CD4-positive, alpha-beta memory T cell (primary cell): Measurements from ENCODE around the gene TBXAS1. TPM values are rescaled to one million over a fixed set of nuclear protein-coding genes. Genes with fewer than 3 reads are reported as not detected.
A peak's percentile ranks its signal among the peaks of the same experiment; 100 is the strongest.
"Not testable (repeated sequence)": the region's sequence is repeated elsewhere in the genome, so short reads cannot be mapped to it uniquely, and the experiment has no call there.

ENCODE experiments used
- CTCF ChIA-PET: fragments of 350-600 bp; sonication (Branson Sonifier 250); formaldehyde crosslinking; loops from one replicate; lab custom pipeline; 2021; ENCODE audit warnings: inconsistent platforms; ENCODE audit not compliant: partially characterized antibody; lab: Charles Lee
- POLR2A ChIA-PET: fragments of 350-600 bp; sonication (Branson Sonifier 250); formaldehyde crosslinking; loops from one replicate; lab custom pipeline; 2021; ENCODE audit not compliant: partially characterized antibody; lab: Charles Lee
- DNase-seq, 5 donors: peaks; one replicate each; pipeline versions ENCODE4 v3.0.0 to v3.0.0-alpha.2; 2020 to 2022; ENCODE audit warnings: mixed read lengths in 1 of 5
- H3K27ac ChIP-seq: one replicate; pipeline ENCODE4 v1.7.0; 2013; ENCODE audit warnings: low read depth, low read length
- H3K27me3 ChIP-seq: 2 replicates; pipeline ENCODE4 v1.7.0; 2013; ENCODE audit warnings: mild to moderate bottlenecking, low read length, moderate library complexity; ENCODE audit not compliant: insufficient read depth
- H3K36me3 ChIP-seq: 2 replicates; pipeline ENCODE4 v1.7.0; 2013; ENCODE audit warnings: mild to moderate bottlenecking, low read length, moderate library complexity; ENCODE audit not compliant: insufficient read depth
- H3K4me1 ChIP-seq: 2 replicates; pipeline ENCODE4 v1.7.0; 2013; ENCODE audit warnings: mild to moderate bottlenecking, low read length, moderate library complexity; ENCODE audit not compliant: insufficient read depth
- H3K4me3 ChIP-seq, 2 donors: one replicate each; pipeline ENCODE4 v1.7.0; 2013; ENCODE audit warnings: low read length in 2 of 2, mild to moderate bottlenecking in 1 of 2
- H3K9me3 ChIP-seq, 2 donors: one replicate each; pipeline ENCODE4 v1.7.0; 2013; ENCODE audit warnings: low read length in 2 of 2, control low read depth in 1 of 2; ENCODE audit not compliant: control insufficient read depth in 1 of 2
- H3K27ac Mint-ChIP-seq, 7 donors: one replicate each; pipeline ENCODE4 v1.8.0; 2020 to 2021; ENCODE audit warnings: mixed read lengths in 7 of 7, mild to moderate bottlenecking in 6 of 7, inconsistent platforms in 3 of 7, moderate library complexity in 3 of 7
- H3K27me3 Mint-ChIP-seq, 2 donors: one replicate each; pipeline ENCODE4 v1.8.0; 2020 to 2021; ENCODE audit warnings: mixed read lengths in 2 of 2
- H3K36me3 Mint-ChIP-seq, 2 donors: one replicate each; pipeline ENCODE4 v1.8.0; 2020 to 2021; ENCODE audit warnings: mixed read lengths in 2 of 2, inconsistent platforms in 1 of 2, mild to moderate bottlenecking in 1 of 2
- H3K4me1 Mint-ChIP-seq, 4 donors: one replicate each; pipeline ENCODE4 v1.8.0; 2020 to 2021; ENCODE audit warnings: mixed read lengths in 4 of 4, mild to moderate bottlenecking in 1 of 4
- H3K4me3 Mint-ChIP-seq, 8 donors: one replicate each; pipeline ENCODE4 v1.8.0; 2020 to 2021; ENCODE audit warnings: mixed read lengths in 8 of 8, mild to moderate bottlenecking in 7 of 8, moderate library complexity in 6 of 8, inconsistent platforms in 3 of 8
- H3K9me3 Mint-ChIP-seq, 8 donors: one replicate each; pipeline ENCODE4 v1.8.0; 2020 to 2021; ENCODE audit warnings: mixed read lengths in 8 of 8, mild to moderate bottlenecking in 5 of 8, inconsistent platforms in 3 of 8, moderate library complexity in 1 of 8
- intact Hi-C: fragments of 100-400 bp; cut with micrococcal nuclease; formaldehyde crosslinking; loops from one replicate; pipeline ENCODE4 v1.15.1; 2023
- polyA plus RNA-seq, 2 donors: library from polyadenylated mRNA; unstranded; fragments of 300-500 nt; fragmentation: Illumina TruSeq; gene quantifications; one replicate each; pipeline ENCODE4 v1.2.3, GENCODE V29; 2021
- total RNA-seq, 2 experiments: library from RNA; stranded (reverse); gene quantifications; one replicate each; pipeline ENCODE4 v1.2.3, GENCODE V29; 2021

Gene TBXAS1
- total and polyA plus RNA-seq, 4 experiments from 2014 or later = 16.6 to 20.1 (median 18.9) TPM

DNA sequence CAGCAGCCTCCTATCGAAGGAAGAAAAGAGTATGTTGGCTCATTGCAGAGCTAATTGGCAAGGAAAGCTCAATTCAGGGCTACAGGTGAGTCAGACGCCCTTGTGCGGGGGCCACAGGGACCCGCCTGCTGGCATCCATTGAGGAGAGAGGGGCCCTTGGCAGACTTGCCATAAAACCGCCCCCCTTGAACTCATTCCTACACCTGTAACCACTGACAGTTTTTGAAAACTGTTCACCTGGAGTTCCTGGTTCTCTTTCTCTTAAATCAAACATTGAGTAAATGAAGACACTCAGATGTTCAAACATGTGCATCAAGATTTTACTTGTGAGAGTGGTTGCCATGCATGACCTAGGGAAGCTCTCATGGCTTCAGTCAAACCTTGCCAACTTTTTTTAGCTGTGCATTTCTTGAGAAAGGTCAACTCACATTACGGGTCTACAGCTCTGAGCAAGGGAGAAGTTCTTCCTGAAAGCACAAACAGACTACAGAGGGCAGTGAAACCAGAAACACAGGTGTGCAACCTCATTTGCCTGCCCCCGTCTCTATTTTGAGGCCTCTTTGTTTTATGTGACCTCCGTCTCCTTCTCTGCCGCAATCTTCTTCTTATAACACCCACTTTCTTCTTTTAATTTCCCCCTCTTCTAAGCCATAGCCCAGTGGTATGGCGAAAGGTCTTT is 87.8 kb downstream of the TBXAS1 start:
- DNase-seq = no peak
- no peaks in the 10 kb centered on the region for H3K9me3 ChIP-seq
- Mint-ChIP-seq H3K27me3 (peaks cover 0 to 1% of the 10 kb centered on the region in 2 donors), H3K4me1 (peaks cover 9 to 23% (median 14%) of the 10 kb centered on the region in 4 donors), H3K9me3 (no peaks in the 10 kb centered on the region), H3K27ac (peak overlapping the region in 3 of 7 donors; percentile 4 to 43 (median 40)), H3K36me3 (peaks cover 19 to 20% of the 10 kb centered on the region in 2 donors), H3K4me3 (no peak overlapping the region)
- intact Hi-C loops = loop anchor here (5.0 kb wide), 1 partner anchor 140 kb away; the partner anchor contains the start of gene HIPK2
- H3K27me3 ChIP-seq = no peaks in the 10 kb centered on the region
- ChIA-PET CTCF (interaction anchor here (1.2 to 1.5 kb wide), 2 partner anchors 12 to 271 kb away, joined by 4 to 9 read pairs; no protein-coding TSS in a partner anchor), POLR2A (interaction anchor here (1.2 to 1.3 kb wide), 2 partner anchors 86 to 150 kb away, joined by 3 to 4 read pairs; no protein-coding TSS in a partner anchor)
- no peaks in the 10 kb centered on the region for H3K36me3 ChIP-seq
- no peak overlapping the region for H3K27ac ChIP-seq
- H3K4me1 ChIP-seq = peaks cover 29% of the 10 kb centered on the region
- no peak overlapping the region for H3K4me3 ChIP-seq

DNA sequence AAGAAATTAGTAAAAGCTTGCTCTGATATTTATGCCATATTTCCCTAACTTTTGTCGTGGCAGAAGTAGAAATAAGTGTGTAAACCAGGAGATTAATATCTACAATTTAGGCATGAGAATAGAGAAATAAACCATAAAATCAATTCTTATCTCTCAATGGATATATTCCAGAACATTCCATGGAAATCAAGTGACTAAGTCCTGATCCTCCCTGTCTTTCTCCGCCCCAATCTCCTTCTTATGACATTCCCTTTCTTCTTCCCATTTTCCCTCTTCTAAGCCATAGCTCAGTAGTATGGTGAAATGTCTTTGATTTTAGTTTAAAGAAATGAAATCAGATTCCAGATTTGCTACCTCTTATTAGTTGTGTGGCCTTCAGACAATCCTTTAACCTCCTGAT is 88.8 kb downstream of the TBXAS1 start:
- POLR2A ChIA-PET = interaction anchor here (1.1 to 1.3 kb wide), 2 partner anchors 103 to 151 kb away, joined by 3 read pairs; no protein-coding TSS in a partner anchor
- intact Hi-C loops = loop anchor here (5.0 kb wide), 1 partner anchor 141 kb away; the partner anchor contains the start of gene HIPK2
- H3K27ac ChIP-seq = no peak overlapping the region

DNA sequence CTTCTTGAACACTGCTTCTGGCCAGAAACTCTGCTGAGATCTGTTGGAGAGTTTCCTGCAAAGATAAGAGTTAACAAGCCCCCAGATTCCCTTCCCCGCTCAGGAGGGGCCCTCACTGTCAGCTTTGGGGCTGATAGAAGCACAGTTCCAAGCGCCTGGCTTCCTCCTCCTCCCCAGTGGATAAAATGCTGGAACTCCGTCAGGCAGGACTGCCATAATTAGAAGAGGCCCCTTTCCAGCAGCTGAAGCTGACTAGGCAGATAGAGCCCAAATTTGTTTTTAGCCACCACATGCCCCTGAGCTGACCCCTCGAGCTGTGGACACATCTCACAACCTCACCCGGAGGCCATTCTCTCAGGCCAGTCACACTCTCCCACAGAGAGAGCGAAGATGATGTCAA is 89.4 kb downstream of the TBXAS1 start:
- no peaks in the 10 kb centered on the region for H3K27me3 ChIP-seq
- CTCF ChIA-PET = no interaction called here
- intact Hi-C loops = loop anchor here (5.0 kb wide), 1 partner anchor 141 kb away; the partner anchor contains the start of gene HIPK2

More for the DNA sequence above, 88.8 kb downstream of the TBXAS1 start:
- Mint-ChIP-seq H3K4me1 (peaks cover 9 to 23% (median 14%) of the 10 kb centered on the region in 4 donors), H3K27me3 (peaks cover 0 to 1% of the 10 kb centered on the region in 2 donors), H3K4me3 (no peak overlapping the region), H3K9me3 (no peaks in the 10 kb centered on the region), H3K36me3 (peaks cover 20% of the 10 kb centered on the region in 2 donors), H3K27ac (no peak overlapping the region)
- H3K9me3 ChIP-seq = no peaks in the 10 kb centered on the region
- no peak for DNase-seq
- no peaks in the 10 kb centered on the region for H3K27me3 ChIP-seq
- CTCF ChIA-PET = interaction anchor here (1.2 kb wide), 1 partner anchor 11 kb away, joined by 4 read pairs; no protein-coding TSS in a partner anchor
- no peak overlapping the region for H3K4me3 ChIP-seq
- peaks cover 29% of the 10 kb centered on the region for H3K4me1 ChIP-seq
- H3K36me3 ChIP-seq = no peaks in the 10 kb centered on the region

DNA sequence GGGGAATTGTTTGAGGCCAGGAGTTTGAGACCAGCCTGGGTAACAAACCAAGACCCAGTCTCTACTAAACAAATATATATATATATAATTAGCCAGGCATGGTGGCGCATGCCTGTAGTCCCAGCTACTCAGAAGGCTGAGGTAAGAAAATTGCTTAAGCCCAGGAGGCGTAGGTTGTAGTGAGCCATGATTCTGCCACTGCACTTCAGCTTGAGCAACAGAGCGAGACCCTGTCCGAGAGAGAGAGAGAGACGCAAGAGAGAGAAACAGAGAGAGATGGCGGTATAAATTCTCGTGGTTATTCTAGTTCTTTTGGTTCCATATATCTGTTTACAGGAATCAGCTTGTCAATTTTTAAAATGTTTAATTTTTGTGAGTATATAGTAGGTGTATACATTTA is 94.0 kb downstream of the TBXAS1 start:
- intact Hi-C loops = no loop called here
- no peaks in the 10 kb centered on the region for H3K4me1 ChIP-seq
- Mint-ChIP-seq H3K4me1 (no peaks in the 10 kb centered on the region), H3K27ac (no peak overlapping the region), H3K4me3 (no peak overlapping the region), H3K36me3 (peaks cover 2 to 7% of the 10 kb centered on the region in 2 donors), H3K27me3 (no peaks in the 10 kb centered on the region), H3K9me3 (no peaks in the 10 kb centered on the region)
- POLR2A ChIA-PET = no interaction called here
- H3K4me3 ChIP-seq = no peak overlapping the region
- no peaks in the 10 kb centered on the region for H3K36me3 ChIP-seq
- no peaks in the 10 kb centered on the region for H3K27me3 ChIP-seq
- CTCF ChIA-PET = no interaction called here
- no peaks in the 10 kb centered on the region for H3K9me3 ChIP-seq
- DNase-seq = no peak
- H3K27ac ChIP-seq = no peak overlapping the region

More for the DNA sequence above, 89.4 kb downstream of the TBXAS1 start:
- no peak overlapping the region for H3K27ac Mint-ChIP-seq
- DNase-seq = no peak
- no peak overlapping the region for H3K4me3 Mint-ChIP-seq
- Histone ChIP-seq H3K36me3 (no peaks in the 10 kb centered on the region), H3K4me1 (peaks cover 29% of the 10 kb centered on the region), H3K27ac (no peak overlapping the region), H3K4me3 (no peak overlapping the region), H3K9me3 (no peaks in the 10 kb centered on the region)
- peaks cover 9 to 23% (median 14%) of the 10 kb centered on the region in 4 donors for H3K4me1 Mint-ChIP-seq
- H3K36me3 Mint-ChIP-seq = peaks cover 14% of the 10 kb centered on the region in 2 donors
- POLR2A ChIA-PET = interaction anchor here (1.1 kb wide), 1 partner anchor 104 kb away, joined by 3 read pairs; no protein-coding TSS in a partner anchor
- H3K27me3 Mint-ChIP-seq = peaks cover 0 to 1% of the 10 kb centered on the region in 2 donors
- H3K9me3 Mint-ChIP-seq = no peaks in the 10 kb centered on the region

DNA sequence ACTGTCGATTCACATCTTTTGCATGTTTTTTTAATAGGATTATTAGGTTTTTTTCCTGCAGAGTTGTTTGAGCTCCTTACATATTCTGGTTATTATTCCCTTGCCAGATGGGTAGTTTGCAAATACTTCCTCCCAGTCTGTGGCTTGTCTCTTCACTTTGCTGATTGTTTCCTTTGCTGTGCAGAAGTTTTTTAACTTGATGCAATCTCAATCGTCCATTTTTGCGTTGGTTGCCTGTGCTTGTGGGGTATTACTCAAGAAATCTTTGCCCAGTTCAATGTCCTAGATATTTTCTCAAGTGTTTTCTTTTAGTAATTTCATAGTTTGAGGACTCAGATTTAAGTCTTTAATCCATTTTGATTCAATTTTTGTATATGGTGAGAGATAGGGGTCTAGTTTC is 95.4 kb downstream of the TBXAS1 start:
- Histone ChIP-seq H3K4me3 (no peak overlapping the region), H3K36me3 (no peaks in the 10 kb centered on the region)
- intact Hi-C loops = no loop called here

DNA sequence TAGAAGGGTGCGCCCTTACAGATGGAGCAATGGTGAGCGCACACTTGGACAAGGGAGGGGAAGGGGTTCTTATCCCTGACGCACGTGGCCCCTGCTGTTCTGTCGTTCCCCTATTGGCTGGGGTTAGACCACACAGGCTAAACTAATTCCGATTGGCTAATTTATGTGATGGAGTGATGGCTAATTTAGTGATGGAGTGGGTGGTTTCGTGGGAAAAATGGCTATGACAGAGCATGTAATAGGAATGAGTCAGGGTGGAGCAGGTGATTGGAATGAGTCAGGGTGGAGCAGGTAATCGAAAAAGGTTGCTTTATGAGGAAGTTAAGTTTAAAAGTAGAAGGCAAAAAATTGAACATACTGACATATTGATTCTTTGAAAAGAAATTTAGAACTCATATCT is 100.2 kb downstream of the TBXAS1 start:
- CTCF ChIA-PET = interaction anchor here (1.6 kb wide), 1 partner anchor 12 kb away, joined by 4 read pairs; no protein-coding TSS in a partner anchor
- intact Hi-C loops = not testable (repeated sequence)

More for the DNA sequence above, 95.4 kb downstream of the TBXAS1 start:
- ChIA-PET POLR2A (no interaction called here), CTCF (no interaction called here)
- no peak overlapping the region for H3K4me3 Mint-ChIP-seq
- Histone ChIP-seq H3K9me3 (no peaks in the 10 kb centered on the region), H3K4me1 (no peaks in the 10 kb centered on the region), H3K27ac (no peak overlapping the region), H3K27me3 (no peaks in the 10 kb centered on the region)
- peaks cover 2 to 10% of the 10 kb centered on the region in 2 donors for H3K36me3 Mint-ChIP-seq
- peaks cover under 1 to 3% of the 10 kb centered on the region in 2 donors for H3K27me3 Mint-ChIP-seq
- H3K4me1 Mint-ChIP-seq = no peaks in the 10 kb centered on the region
- H3K27ac Mint-ChIP-seq = no peak overlapping the region
- DNase-seq = no peak
- H3K9me3 Mint-ChIP-seq = no peaks in the 10 kb centered on the region

DNA sequence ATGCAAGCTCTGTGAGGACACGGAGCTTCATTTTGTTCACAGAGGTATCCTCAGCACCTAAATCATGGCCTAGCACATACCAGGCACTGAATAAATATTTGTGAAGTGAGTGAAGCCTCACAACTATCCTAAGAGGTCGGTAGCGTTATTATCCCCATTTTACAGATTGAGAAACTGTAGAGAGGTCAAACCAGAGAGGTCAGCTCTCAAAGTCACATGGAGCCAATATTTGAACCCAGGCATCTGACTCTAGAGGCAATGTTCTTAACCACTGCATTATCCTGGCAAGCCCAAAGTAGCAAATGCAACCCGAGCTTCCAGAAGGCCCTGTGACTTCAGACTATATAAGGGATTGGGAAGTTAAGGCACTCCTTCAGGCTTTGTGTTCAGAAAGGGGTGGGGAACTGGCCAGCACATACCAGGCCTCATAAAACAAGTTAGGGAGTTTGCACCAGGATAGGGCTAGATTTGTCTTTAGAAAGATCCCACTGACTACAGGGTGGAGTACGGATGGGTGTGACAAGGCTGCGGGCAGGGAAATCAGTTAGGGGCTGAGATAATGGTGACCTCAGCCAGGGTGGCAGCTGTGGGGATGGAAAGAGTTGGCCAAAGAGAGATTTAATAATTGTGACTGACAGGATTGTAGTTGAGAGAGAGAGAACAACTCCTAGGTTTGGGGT is 101.4 kb downstream of the TBXAS1 start:
- no peak overlapping the region for H3K27ac Mint-ChIP-seq
- CTCF ChIA-PET = no interaction called here

More for the DNA sequence above, 100.2 kb downstream of the TBXAS1 start:
- POLR2A ChIA-PET, H3K9me3 Mint-ChIP-seq, DNase-seq, H3K9me3 ChIP-seq, H3K4me1 ChIP-seq, H3K36me3 ChIP-seq, H3K36me3 Mint-ChIP-seq, H3K27me3 ChIP-seq, H3K27me3 Mint-ChIP-seq, H3K4me3 Mint-ChIP-seq, H3K27ac Mint-ChIP-seq, H3K4me3 ChIP-seq, H3K27ac ChIP-seq, H3K4me1 Mint-ChIP-seq: not testable (repeated sequence)

More for the DNA sequence above, 101.4 kb downstream of the TBXAS1 start:
- Histone ChIP-seq H3K27ac (no peak overlapping the region), H3K27me3 (no peaks in the 10 kb centered on the region), H3K4me1 (no peaks in the 10 kb centered on the region), H3K9me3 (no peaks in the 10 kb centered on the region), H3K4me3 (no peak overlapping the region), H3K36me3 (no peaks in the 10 kb centered on the region)
- DNase-seq = no peak
- Mint-ChIP-seq H3K36me3 (peaks cover 0 to 8% of the 10 kb centered on the region in 2 donors), H3K27me3 (peaks cover 3% of the 10 kb centered on the region in 2 donors), H3K4me3 (no peak overlapping the region), H3K9me3 (peaks cover 0 to 2% (median 0%) of the 10 kb centered on the region in 8 donors), H3K4me1 (no peaks in the 10 kb centered on the region)
- intact Hi-C loops = no loop called here
- POLR2A ChIA-PET = no interaction called here
